D341Med (cell line): ENCODE data around the gene ITGAV.

Experiments used
- DNase-seq: peaks from one replicate; pipeline ENCODE4 v3.0.0; 2012; ENCODE audit warnings: low spot score

ITGAV gene

DNA sequence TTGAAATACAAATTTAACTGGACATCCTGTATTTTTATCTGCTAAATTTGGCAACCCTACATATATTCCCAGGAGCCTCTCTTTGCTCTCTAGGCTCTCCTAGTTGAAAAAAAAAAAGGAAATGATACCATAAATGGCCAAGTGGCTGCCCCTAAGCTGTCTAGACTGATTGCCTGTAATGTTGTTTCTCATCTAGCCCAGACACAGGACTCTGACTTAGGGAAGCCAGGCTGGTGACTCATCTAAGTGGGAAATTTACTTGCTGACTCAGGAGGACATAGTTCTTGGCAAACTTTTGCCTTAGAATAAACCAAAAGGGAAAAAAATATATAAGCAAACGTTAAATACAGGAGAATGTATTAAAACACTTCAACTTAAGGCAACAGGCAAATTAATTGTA is 14.6 kb upstream of the ITGAV start:
- DNase-seq, result no peak

DNA sequence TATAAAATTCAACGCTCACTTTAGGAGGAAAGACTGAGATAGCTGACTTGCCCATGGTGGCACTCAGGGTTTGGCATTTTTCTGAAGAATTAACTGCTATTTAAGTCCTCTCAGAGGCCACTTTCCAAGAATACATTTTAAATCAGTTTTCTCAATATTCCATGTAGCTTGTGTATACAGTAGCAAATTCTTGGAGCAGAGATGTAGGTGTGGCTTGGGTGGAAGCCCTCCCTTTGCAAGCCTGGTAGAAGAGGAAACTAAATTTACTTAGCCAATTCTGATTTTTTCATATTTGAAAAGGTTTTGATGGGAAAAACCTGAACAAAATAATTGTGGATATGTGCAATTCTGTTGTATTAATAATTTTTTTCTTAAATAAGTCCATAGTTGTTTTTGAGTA is 14.0 kb upstream of the ITGAV start:
- DNase-seq, result no peak

DNA sequence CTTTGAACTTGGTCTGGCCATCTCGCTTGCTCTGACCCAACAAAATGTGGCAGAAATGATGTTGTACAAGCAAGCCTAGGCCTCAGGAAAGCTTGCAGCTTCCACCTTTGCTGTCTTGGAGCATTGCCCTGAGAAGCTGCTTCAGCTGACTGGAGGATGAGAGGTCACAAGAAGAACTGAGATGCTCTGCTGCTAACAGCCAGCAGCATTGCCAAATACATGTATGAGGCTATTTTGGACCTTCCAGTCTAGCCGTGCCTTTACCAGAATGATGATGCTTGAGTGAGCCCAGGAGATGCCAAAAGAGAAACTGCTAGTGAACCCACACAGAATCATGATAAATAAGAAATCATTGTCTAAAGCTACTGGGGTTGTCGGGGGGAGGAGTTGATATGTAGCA is 13.2 kb upstream of the ITGAV start:
- DNase-seq, result no peak

DNA sequence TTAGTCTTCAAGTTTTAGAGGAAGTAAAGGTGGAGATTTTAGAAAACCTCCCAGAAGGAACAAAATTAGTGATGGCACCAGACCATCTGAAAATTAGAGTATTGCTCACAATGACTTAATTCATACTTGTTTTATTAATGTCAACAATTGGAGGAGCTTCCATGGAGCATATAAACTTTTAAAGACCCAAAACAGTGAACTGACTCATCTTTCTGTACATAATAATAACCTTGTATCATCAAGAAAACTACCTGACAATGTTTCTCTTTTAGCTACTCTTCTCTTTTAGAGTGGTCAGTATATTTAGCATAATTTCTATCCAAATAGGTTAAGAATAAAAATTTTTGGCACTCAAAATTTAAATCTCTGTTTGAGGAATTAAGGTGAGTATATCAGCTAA is 7.2 kb upstream of the ITGAV start:
- DNase-seq, result no peak

DNA sequence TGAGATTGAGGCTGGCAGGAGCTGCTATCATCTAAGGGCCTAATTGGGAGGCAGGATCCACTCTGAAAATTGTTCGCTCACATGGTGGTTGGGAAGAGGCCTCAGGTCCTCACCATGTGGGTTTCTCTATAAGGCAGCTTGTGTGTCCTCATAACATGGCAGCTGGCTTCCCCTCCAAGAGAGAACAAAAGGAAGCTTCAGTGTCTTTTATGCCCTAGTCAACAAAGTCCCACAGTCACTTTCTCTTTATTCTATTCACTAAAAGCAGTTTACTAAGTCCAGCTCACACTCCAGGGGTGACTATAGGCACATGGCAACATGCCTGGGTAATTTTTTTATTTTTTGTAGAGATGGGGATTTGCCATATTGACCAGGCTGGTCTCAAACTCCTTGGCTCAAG is 5.8 kb upstream of the ITGAV start:
- DNase-seq, result no peak

DNA sequence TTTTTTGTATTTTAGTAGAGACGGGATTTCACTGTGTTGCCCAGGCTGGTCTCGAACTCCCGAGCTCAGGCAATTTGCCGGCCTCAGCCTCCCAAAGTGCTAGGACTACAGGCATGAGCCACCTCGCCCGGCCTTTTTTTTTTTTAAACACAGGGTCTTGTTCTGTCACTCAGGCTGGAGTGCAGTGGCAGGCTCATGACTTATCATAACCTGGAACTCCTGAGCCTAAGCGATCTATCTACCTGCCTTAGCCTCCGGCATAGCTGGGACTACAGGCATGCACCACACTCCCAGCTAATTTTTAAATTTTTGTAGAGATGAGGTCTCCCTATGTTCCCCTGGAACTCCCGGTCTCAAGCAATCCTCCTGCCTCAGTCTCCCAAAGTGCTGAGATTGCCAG is 1.4 kb upstream of the ITGAV start:
- DNase-seq, result no peak

DNA sequence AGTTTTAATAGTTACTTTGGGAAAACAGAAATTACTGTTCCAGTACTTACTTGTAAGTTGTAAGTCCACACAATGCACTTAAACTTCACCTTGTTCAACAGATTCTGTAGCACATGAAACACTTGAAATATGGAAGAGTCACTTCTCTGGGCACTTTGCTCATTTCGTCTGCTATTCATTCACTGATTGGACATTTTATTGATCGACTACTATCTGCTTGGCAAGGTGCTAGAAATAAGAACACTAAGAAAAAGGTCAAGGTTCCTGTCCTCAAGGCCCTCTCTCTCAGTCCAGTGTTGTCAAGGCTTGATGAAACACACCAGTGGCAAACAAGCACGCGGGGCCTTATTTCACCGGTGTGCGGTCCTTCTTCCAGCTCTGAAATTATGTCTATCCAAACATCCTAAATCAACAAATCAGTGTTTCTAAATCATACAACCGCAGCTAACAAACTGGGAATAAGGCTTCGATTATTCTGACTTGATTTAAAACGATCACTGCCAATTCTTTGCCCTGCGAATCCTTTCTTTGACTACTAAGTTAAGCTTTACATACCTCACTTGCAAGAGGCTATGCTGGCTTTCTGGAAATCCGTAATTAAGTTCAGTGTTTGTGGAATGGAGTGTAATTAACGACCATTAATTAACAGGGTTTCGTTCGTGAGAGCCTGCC is 780 bp upstream of the ITGAV start:
- no peak for DNase-seq

DNA sequence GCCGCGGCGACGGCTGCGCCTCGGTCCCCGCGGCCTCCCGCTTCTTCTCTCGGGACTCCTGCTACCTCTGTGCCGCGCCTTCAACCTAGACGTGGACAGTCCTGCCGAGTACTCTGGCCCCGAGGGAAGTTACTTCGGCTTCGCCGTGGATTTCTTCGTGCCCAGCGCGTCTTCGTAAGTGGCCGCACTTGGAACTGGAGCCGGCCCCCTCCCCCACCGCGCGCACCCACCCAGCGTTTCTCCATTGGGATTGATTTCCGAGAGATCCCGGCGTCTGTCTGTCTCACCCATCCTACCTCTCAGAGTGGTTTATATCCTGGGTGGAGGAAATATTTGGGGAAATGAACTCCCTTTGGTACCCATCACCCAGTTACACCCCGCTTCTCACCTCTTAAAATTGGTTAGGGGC is 498 bp downstream of the ITGAV start:
- DNase-seq, result no peak

DNA sequence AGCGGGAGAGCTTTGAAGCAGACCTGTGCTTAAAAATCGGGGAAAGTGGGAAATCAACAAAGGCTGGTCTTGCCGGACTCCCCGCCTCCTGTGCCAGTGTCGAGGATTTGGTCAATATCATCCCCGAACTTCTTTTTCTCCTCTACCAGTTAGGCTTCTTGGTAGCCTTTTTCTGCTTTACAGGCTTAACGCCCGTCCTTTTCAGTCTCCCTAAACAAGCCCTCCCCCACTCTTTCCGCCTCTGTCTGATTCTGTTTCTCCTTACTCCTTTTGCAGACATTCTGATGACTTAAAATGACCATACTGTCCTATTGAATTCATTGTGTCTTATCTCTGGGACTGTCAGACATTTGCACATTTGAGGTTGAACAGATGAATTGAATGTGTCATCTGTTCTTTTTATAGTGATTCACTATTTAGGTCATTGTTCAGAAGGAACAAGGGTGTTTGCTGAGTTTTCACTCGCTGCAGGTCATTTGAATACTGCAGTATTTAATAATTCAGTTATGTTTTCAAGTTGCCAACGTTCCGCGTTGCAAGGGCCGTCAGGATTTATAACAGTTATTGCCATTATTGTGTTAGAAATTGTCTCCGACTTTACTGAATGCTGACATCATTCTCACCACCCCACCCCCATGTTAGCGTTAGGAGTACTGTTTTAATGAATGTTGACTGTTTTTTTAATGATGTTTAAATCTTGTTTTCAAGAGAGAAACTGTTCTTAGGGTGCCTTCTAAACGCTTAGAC is 1.1 kb downstream of the ITGAV start:
- DNase-seq, result no peak

DNA sequence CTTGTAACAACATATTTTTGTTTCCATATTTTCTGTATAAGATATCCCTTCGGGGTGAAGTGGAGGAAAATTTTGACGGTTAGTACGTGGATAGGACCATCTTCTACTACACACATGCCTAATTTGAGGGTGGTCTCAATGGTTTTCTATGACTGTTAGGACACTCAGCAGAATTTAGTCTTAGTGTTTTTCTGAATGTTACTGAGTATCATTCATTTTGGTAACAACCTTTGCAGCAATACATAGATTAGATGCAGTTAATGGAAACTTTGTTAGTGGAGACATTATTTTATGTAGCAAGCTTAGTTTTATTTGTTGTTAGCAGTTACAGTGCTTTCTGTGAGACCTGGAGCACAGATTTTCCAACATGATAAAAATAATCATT is 1.6 kb downstream of the ITGAV start:
- DNase-seq, result no peak

DNA sequence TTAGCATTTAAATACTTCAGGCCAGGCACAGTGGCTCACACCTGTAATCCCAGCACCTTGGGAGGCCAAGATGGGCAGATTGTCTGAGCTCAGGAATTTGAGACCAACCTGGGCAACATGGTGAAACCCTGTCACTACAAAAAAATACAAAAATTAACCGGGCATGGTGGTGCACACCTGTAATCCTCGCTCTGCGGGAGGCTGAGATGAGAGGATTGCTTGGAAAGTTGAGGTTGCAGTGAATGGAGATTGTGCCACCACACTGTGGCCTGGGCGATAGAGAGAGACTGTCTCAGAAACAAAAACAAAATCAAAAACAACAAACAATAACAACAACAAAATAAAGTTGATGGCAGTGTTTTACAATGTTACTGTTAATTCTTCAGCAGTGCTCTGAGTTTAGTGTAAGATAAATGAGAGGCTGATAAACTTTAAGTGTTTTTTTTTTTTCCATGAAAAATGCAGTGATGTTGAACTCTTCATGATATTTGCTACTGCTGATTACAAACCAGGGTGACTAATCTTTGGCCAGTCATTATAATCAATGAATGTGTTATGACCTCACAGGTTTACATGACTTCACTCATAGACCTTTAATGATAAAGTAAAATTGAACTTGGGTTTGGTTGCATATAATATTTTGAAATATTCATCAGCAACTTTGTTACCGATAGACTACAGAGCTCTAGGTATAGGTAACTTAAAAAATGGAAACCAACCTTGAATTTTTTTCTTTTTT is 2.5 kb downstream of the ITGAV start:
- DNase-seq, result no peak

DNA sequence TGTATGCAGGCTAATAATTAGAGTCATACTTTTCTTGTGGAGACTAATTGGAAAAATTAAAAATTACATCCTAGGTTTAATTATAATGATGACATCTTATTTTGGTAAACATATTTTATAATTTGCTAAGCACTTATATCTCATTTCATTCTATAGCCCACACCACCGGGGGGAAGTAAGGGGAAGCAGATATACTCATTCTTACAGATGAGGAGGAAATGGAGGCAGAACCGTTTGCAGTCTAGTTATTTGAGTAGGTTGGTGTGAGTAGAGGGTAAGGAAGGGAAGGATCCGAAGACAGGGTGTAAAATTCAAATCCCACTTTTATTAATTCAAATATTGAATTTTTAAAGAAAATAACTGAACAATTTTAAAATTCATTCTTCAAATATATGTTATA is 3.7 kb downstream of the ITGAV start:
- no peak for DNase-seq

DNA sequence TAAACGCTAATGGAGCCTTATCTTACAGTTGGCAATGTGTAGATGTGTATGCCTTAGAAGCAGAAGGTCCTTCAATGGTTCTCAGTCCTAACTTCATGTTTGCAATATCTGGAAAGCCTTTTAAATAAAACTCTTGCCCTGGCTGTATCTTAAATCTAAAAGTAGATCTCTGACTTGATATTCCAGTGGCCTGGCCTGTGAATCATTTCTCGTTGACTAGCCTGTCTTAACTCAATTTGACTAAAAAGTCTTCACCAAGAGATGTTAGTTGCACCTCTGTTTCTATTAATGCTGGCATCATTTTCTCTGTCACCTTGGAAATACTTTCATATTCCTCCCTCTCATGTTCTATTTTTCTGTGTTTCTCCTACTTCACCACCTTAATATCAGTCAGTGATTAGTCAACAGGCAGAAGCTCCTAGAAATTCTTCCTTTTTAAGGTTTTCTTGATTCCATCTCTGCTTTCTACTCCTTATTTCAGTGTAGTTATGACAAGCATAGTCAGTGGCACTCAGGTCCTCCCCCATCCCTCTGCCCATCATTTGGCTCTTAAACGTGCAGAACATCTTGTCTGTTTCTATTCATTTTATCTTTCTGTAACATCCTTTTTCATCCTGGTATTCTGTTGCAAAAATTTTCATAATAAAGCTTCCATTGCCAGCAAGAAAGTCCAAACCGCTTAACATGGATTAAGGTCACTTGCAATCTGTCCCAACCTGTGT is 4.3 kb downstream of the ITGAV start:
- DNase-seq, result no peak

DNA sequence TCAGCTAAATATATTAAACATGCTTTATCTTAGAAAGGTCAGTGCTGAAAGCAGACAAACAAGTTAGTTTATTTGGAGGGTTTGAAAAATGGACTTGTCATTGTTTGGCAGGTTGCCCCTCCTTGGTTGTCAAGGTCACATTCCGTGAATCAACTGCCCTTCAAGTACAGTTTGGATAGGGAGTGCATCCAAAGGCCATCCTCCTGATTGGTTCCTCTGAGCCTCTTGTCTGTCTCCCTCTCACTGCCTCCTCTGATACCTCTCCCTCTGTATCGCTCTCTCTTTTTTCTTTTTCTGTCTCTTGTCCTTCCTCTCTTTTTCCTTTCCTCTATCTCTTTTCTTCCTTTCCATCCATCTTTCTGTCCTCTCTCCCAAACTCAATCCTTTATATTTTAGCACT is 5.4 kb downstream of the ITGAV start:
- DNase-seq, result no peak

DNA sequence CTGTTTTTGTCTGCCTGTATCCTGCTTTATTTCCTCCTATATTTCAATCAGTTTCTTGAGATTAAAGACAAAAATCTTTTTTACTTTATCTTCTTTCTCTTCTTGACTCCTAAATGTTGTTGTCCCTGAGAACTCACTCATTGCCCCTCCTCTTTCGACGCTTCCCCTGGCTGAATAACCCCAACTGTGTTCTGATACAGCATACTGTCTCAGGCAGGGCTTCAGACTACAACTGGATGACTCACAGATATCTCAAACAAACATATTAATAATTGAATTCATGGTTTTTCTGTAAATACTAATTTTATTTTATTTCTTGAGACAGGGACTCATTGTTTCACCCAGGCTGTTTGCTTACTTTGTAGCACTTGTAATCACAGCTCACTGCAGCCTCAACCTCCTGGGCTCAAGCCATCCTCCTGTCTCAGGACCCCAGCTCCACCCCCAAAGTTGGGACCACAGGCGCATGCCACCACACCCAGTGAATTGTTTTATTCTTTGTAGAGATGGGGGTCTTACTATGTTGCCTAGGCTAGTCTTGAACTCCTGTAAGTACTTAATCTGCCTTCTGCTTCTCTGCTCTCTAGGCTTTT is 9.4 kb downstream of the ITGAV start:
- DNase-seq, result no peak

DNA sequence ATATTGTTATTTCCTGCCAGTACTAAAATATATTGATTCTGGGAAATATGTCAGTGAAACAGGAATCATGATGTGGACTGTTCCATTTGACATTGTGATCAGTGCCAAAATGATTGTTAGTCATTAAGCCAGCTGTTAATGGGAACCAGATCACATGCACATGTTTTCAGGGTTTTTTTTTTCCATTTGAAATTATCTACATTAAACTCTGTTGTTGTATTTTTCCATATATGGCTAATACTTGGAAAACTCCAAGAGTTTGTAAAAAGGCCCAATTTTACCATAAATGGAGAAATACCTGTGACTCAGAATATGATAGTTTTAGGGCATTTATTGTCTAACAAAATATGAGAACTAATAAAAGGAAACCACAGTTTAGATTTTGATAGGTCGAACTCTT is 13.4 kb downstream of the ITGAV start:
- no peak for DNase-seq

DNA sequence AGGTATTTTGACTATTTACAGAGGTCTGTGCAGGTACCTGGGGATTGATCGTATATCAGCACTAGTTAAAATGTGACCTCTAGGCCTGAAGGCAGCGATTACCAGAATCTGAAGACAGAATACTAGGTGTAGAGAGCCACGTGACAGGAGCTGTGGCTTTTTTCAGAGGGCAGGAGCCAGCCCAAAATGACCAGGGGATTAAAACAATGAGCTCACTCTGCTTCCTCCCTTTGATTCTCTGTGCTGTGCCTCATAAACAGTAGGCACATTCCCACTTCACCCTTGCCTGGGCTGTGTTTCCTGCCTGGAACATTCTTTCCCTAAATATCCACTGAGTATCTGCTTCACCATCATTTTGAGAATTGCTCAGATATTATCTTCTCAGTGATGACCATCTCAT is 15.2 kb downstream of the ITGAV start:
- no peak for DNase-seq

DNA sequence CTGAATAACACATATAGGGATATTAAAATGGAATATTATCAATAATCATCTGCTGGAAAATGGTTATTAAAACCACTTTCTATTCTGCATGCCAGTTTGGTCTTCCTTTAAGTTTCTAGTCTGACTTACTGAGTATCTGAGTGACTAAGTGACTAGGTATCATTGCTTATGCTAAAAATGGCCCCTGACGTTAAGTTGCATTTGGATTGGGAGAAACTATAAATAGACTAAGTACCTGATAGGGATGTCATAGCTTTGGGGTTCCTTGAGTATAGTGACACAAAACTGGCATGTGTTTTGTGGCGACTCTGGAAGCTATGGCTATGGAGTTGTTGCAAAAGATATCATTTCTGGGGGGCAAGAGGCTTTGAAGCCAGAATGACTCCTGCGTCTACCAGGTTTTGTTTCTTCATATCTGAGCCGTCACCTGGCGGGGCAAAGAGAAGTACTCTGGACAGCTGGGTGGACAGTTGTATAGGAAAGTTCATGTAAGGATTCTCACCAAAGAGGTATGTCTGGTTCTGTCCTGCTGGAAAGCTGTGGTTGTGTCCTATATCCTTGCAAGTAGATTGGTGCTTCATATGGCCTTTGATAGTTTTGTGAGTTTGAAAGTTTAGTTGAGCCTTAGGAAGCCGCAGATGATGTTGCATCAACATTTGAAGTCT is 17.9 kb downstream of the ITGAV start:
- DNase-seq, result no peak

DNA sequence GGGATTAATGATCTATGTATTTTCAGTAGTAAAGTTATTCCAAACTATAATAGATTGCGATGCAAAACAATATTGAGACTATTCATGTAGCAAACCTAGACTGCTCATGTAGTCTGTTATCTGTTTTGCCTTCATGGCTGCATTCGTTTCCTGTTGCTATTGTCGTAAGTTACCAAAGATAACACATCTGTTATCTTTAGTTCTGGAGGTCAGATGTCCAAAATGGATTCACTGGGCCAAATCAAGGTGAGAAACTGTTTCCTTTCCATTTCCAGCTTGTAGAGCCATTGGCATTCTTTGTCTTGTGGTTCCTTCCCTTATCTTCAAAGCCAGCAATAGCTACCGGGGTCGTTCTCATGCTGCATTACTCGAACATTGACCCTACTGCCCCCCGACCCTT is 20.9 kb downstream of the ITGAV start:
- DNase-seq, result no peak

DNA sequence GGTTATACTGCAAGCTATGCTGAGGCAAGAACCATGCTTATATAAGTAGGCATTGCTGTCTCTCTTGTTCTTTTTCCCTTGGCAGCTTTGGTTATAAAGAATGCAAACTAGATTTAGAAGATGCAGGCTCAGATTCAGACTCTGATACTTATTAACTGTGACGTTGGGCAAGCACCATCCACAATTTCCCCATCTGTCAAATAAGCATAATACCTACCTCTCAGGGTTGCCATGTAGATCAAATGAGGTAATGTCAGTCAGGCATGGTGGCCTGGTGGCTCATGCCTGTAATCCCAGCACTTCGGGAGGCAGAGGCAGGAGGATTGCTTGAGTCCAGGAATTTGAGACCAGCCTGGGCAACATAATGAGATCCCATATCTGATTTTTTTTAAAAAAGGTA is 21.7 kb downstream of the ITGAV start:
- no peak for DNase-seq

DNA sequence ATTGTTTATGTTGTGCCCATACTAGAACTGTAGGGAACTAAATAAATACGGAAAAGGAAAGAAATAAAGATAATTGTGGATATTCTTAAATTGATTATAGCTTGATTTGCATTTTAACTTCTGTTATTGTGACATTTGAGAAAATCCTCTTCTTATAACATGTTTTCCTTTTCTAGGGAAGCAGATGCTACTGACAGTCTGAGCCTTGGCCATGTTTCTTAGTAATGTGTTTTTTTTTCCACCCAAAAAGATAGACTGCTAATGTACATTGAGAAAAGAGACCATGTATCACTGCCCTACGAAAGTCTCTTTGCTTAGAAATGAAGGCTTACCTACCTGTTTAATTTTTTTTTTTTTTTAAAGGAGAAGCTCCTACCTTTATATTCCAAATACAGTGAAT is 22.2 kb downstream of the ITGAV start:
- no peak for DNase-seq
